Testis (tissue), 2 donors: ENCODE results near the gene SLC9A8.

ENCODE experiments used
- POLR2A ChIP-seq: fragments of 450-650 bp; IDR thresholded peaks from one replicate; pipeline ENCODE4 v1.6.1; 2017; ENCODE audit warnings: antibody characterized with exemption, mild to moderate bottlenecking, moderate library complexity
- TF ChIP-seq, protein P1 (sequence below), 3 experiments: fragments of 450-650 bp in 2 of 3; fragments of 200-600 bp in 1 of 3; sonication (generic) in 1 of 3; IDR thresholded peaks; one replicate each; pipeline ENCODE4 v1.5.1; 2016 to 2019; ENCODE audit warnings: antibody characterized with exemption in 3 of 3, mild to moderate bottlenecking in 2 of 3, moderate library complexity in 1 of 3

DNA sequence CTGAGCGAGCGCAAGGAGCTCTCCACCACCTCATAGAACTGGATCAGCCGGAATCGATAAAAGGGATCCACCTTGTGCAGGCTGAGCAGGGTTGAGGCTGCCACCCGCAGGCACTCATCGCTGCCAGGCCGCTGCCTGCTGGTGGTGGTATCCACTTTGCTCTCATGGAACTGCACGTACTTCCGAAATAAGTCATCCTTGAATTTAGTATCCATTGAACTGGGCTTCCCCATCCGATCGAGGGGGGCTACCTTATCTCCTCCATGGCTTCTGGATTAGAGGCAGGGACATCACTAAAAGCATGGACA is 95.6 kb downstream of the SLC9A8 start:
- TF ChIP-seq, protein P1, sequence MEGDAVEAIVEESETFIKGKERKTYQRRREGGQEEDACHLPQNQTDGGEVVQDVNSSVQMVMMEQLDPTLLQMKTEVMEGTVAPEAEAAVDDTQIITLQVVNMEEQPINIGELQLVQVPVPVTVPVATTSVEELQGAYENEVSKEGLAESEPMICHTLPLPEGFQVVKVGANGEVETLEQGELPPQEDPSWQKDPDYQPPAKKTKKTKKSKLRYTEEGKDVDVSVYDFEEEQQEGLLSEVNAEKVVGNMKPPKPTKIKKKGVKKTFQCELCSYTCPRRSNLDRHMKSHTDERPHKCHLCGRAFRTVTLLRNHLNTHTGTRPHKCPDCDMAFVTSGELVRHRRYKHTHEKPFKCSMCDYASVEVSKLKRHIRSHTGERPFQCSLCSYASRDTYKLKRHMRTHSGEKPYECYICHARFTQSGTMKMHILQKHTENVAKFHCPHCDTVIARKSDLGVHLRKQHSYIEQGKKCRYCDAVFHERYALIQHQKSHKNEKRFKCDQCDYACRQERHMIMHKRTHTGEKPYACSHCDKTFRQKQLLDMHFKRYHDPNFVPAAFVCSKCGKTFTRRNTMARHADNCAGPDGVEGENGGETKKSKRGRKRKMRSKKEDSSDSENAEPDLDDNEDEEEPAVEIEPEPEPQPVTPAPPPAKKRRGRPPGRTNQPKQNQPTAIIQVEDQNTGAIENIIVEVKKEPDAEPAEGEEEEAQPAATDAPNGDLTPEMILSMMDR (IDR thresholded peaks at IDR 0.05), result no peak
- no peak for TF ChIP-seq POLR2A
